Testis (tissue), 3 donors: ENCODE results near the gene TSPAN11. TPM values are rescaled to one million over a fixed set of nuclear protein-coding genes. Genes with fewer than 3 reads are reported as not detected.

ENCODE experiments used
- DNase-seq: peaks from one replicate; pipeline ENCODE4 v3.0.0-alpha.2; 2019
- H3K27ac ChIP-seq, 2 donors: fragments of 200-600 bp; sonication (generic); one replicate each; pipeline ENCODE4 v1.5.1; 2019
- H3K27me3 ChIP-seq: fragments of 200-600 bp; sonication (generic); one replicate; pipeline ENCODE4 v1.5.1; 2019
- H3K36me3 ChIP-seq: fragments of 200-600 bp; sonication (generic); one replicate; pipeline ENCODE4 v1.5.1; 2017; ENCODE audit warnings: low read depth; ENCODE audit errors: missing control alignments
- H3K4me1 ChIP-seq: fragments of 200-600 bp; sonication (generic); one replicate; pipeline ENCODE4 v1.5.1; 2019
- H3K4me3 ChIP-seq, 2 donors: fragments of 200-600 bp; sonication (generic); one replicate each; pipeline ENCODE4 v1.5.1; 2017 to 2019
- H3K9me3 ChIP-seq: fragments of 200-600 bp; sonication (generic); one replicate; pipeline ENCODE4 v1.5.1; 2017
- CTCF ChIP-seq, 3 experiments: fragments of 450-650 bp in 2 of 3; fragments of 200-600 bp in 1 of 3; sonication (generic) in 1 of 3; IDR thresholded peaks; one replicate each; pipeline ENCODE4 v1.5.1; 2016 to 2019; ENCODE audit warnings: antibody characterized with exemption in 3 of 3, mild to moderate bottlenecking in 2 of 3, moderate library complexity in 1 of 3
- POLR2A ChIP-seq: fragments of 450-650 bp; IDR thresholded peaks from one replicate; pipeline ENCODE4 v1.6.1; 2017; ENCODE audit warnings: antibody characterized with exemption, mild to moderate bottlenecking, moderate library complexity
- WGBS, 2 donors: methylation state at CpG; one replicate each; pipeline ENCODE4 v1.1.5; 2018; 5-methylcytosine and 5-hydroxymethylcytosine counted together
- intact Hi-C: fragments of 100-400 bp; cut with DNase I; formaldehyde crosslinking; loops from one replicate; pipeline ENCODE4 v1.15.1; 2023; ENCODE audit warnings: low total_unique reads
- polyA plus RNA-seq: library from polyadenylated mRNA; stranded (reverse); fragments of 350-450 nt; fragmentation: Illumina TruSeq; extraction: RNeasy Lipid Tissue Mini Kit (QIAGEN cat#74804); gene quantifications from one replicate; pipeline ENCODE4 v1.2.3, GENCODE V29; 2014; ENCODE audit warnings: low read depth, low replicate concordance; ENCODE audit not compliant: insufficient read depth
- total RNA-seq, 2 donors: library from RNA; depleted of rRNA; stranded (reverse); fragments of >200 nt; gene quantifications; one replicate each; pipeline ENCODE4 v1.2.3, GENCODE V29; 2016

The TSPAN11 gene
- total and polyA plus RNA-seq, 3 donors from 2014 or later = 2.4 to 2.7 (median 2.7) TPM

GRCh38 chr12:30976206-30976605, 49.7 kb downstream of the TSPAN11 start:
- H3K4me3 ChIP-seq = no peak overlapping the region
- 71 to 76% methylated on average over 4 to 7 of the region's 7 CpGs for WGBS, 2 donors
- intact Hi-C loops = no loop called here

GRCh38 chr12:30977124-30977523, 50.6 kb downstream of the TSPAN11 start:
- H3K27me3 ChIP-seq = no peaks in the 10 kb centered on the region
- no peaks in the 10 kb centered on the region for H3K36me3 ChIP-seq
- WGBS, 2 donors = 83 to 95% methylated on average over 10 to 11 of the region's 11 CpGs
- intact Hi-C loops = no loop called here
- H3K4me3 ChIP-seq = no peak overlapping the region
- H3K4me1 ChIP-seq = no peaks in the 10 kb centered on the region
- DNase-seq = no peak
- no peaks in the 10 kb centered on the region for H3K9me3 ChIP-seq
- no peak overlapping the region for H3K27ac ChIP-seq
- no peak for TF ChIP-seq POLR2A
- TF ChIP-seq CTCF (IDR thresholded peaks at IDR 0.05) = no peak

More at GRCh38 chr12:30976206-30976605, 49.7 kb downstream of the TSPAN11 start:
- Histone ChIP-seq H3K9me3 (no peaks in the 10 kb centered on the region), H3K36me3 (no peaks in the 10 kb centered on the region), H3K27ac (no peak overlapping the region), H3K4me1 (no peaks in the 10 kb centered on the region), H3K27me3 (no peaks in the 10 kb centered on the region)
- TF ChIP-seq POLR2A = no peak
- no peak for TF ChIP-seq CTCF (IDR thresholded peaks at IDR 0.05)
- DNase-seq = no peak

- Histone ChIP-seq H3K27ac (no peak overlapping the region), H3K36me3 (no peaks in the 10 kb centered on the region), H3K4me3 (no peak overlapping the region), H3K27me3 (no peaks in the 10 kb centered on the region), H3K9me3 (no peaks in the 10 kb centered on the region), H3K4me1 (no peaks in the 10 kb centered on the region)
- WGBS, 2 donors = 87 to 90% methylated on average over 7 of the region's 7 CpGs
- no peak for DNase-seq
- no peak for TF ChIP-seq CTCF (IDR thresholded peaks at IDR 0.05)
- TF ChIP-seq POLR2A = no peak
- intact Hi-C loops = no loop called here
Measured at GRCh38 chr12:30977537-30978349, 51.2 kb downstream of the TSPAN11 start.

- intact Hi-C loops = no loop called here
- TF ChIP-seq POLR2A (no peak), CTCF (IDR thresholded peaks at IDR 0.05) (no peak)
- H3K4me1 ChIP-seq = no peaks in the 10 kb centered on the region
- H3K9me3 ChIP-seq = no peaks in the 10 kb centered on the region
- no peak for DNase-seq
- H3K27ac ChIP-seq = no peak overlapping the region
- H3K27me3 ChIP-seq = no peaks in the 10 kb centered on the region
- H3K4me3 ChIP-seq = no peak overlapping the region
- 86 to 100% methylated on average over 7 of the region's 7 CpGs for WGBS, 2 donors
- H3K36me3 ChIP-seq = no peaks in the 10 kb centered on the region
Measured at GRCh38 chr12:30978639-30979038, 52.1 kb downstream of the TSPAN11 start.
